OCI-LY1 (cell line): ENCODE data around the gene STX8.

Experiments
- H2AFZ ChIP-seq: fragments of 200-600 bp; sonication (generic), shearing (Covaris generic); 2 replicates; pipeline ENCODE4 v1.6.0; 2014; ENCODE audit warnings: antibody characterized with exemption, mild to moderate bottlenecking, low read length
- H3F3A ChIP-seq: fragments of 200-600 bp; sonication (generic), shearing (Covaris generic); 2 replicates; pipeline ENCODE4 v1.6.0; 2014; ENCODE audit warnings: mild to moderate bottlenecking, antibody characterized with exemption, low read length, moderate library complexity; ENCODE audit not compliant: insufficient read depth
- H3K27ac ChIP-seq: fragments of 200-600 bp; sonication (generic); 2 replicates; pipeline ENCODE4 v1.5.1; 2014; ENCODE audit warnings: low read length, mixed run types, mild to moderate bottlenecking, low read depth; ENCODE audit not compliant: poor library complexity, severe bottlenecking
- H3K27me3 ChIP-seq: fragments of 200-600 bp; sonication (generic); 2 replicates; pipeline ENCODE4 v1.6.0; 2014; ENCODE audit warnings: antibody characterized with exemption, mild to moderate bottlenecking, low read length, moderate library complexity; ENCODE audit not compliant: insufficient read depth
- H3K36me3 ChIP-seq: fragments of 200-600 bp; sonication (generic); 2 replicates; pipeline ENCODE4 v1.6.1; 2014; ENCODE audit warnings: mild to moderate bottlenecking, antibody characterized with exemption, low read length, moderate library complexity, mixed read lengths; ENCODE audit not compliant: insufficient read depth
- H3K4me1 ChIP-seq: fragments of 200-600 bp; sonication (generic); 2 replicates; pipeline ENCODE4 v1.5.1; 2014; ENCODE audit warnings: mild to moderate bottlenecking, low read length, moderate library complexity; ENCODE audit not compliant: insufficient read depth, severe bottlenecking
- H3K4me2 ChIP-seq: fragments of 200-600 bp; sonication (generic), shearing (Covaris generic); 2 replicates; pipeline ENCODE4 v1.6.1; 2014; ENCODE audit warnings: low read length
- H3K4me3 ChIP-seq: fragments of 200-600 bp; sonication (generic); 2 replicates; pipeline ENCODE4 v1.5.1; 2014; ENCODE audit warnings: low read length, low read depth, mild to moderate bottlenecking, mixed read lengths; ENCODE audit not compliant: poor library complexity, severe bottlenecking
- H3K79me2 ChIP-seq: fragments of 200-600 bp; shearing (Covaris generic); 2 replicates; pipeline ENCODE4 v1.6.1; 2016; ENCODE audit warnings: mixed run types, low read length, mixed read lengths; ENCODE audit not compliant: insufficient read depth
- H3K9ac ChIP-seq: fragments of 200-600 bp; sonication (generic), shearing (Covaris generic); 2 replicates; pipeline ENCODE4 v1.6.1; 2014; ENCODE audit warnings: mild to moderate bottlenecking, low read length, mixed read lengths
- H3K9me2 ChIP-seq: fragments of 200-600 bp; sonication (generic), shearing (Covaris generic); 2 replicates; pipeline ENCODE4 v1.6.1; 2014; ENCODE audit warnings: low read depth, mild to moderate bottlenecking, low read length, mixed read lengths
- H3K9me3 ChIP-seq: fragments of 200-600 bp; shearing (Covaris generic); 2 replicates; pipeline ENCODE4 v1.6.1; 2014; ENCODE audit warnings: low read length, mixed read lengths
- H4K20me1 ChIP-seq: fragments of 200-600 bp; sonication (generic), shearing (Covaris generic); 2 replicates; pipeline ENCODE4 v1.6.0; 2016; ENCODE audit warnings: mild to moderate bottlenecking, low read length; ENCODE audit not compliant: insufficient read depth
- CTCF ChIP-seq: fragments of 200-600 bp; sonication (generic), shearing (Covaris generic); IDR thresholded peaks from 2 replicates; pipeline ENCODE4 v1.5.1; 2017; ENCODE audit warnings: mild to moderate bottlenecking, antibody characterized with exemption, low read length, moderate library complexity, mixed read lengths
- EZH2 ChIP-seq: fragments of 200-600 bp; sonication (generic), shearing (Covaris generic); IDR thresholded peaks from 2 replicates; pipeline ENCODE4 v1.8.0; 2017; ENCODE audit warnings: borderline replicate concordance, mixed run types, mild to moderate bottlenecking, antibody characterized with exemption, low read length, moderate library complexity, mixed read lengths

STX8 gene

GRCh38 chr17:9294661-9295210 lies 280.9 kb downstream of the STX8 start:
- Histone ChIP-seq H3K79me2 (no peaks in the 10 kb centered on the region), H3K9me2 (no peaks in the 10 kb centered on the region), H3K27me3 (no peaks in the 10 kb centered on the region), H3K4me3 (no peak overlapping the region), H3K4me2 (no peak overlapping the region), H3K9ac (no peak overlapping the region), H3K4me1 (no peaks in the 10 kb centered on the region), H4K20me1 (no peaks in the 10 kb centered on the region), H3F3A (no peaks in the 10 kb centered on the region), H3K9me3 (no peaks in the 10 kb centered on the region), H3K36me3 (no peaks in the 10 kb centered on the region), H2AFZ (no peak overlapping the region), H3K27ac (no peak overlapping the region)
- no peak for TF ChIP-seq EZH2
- no peak for TF ChIP-seq CTCF

GRCh38 chr17:9292561-9292941 lies 283.1 kb downstream of the STX8 start:
- Histone ChIP-seq H3K9me2 (no peaks in the 10 kb centered on the region), H3K79me2 (no peaks in the 10 kb centered on the region), H2AFZ (no peak overlapping the region), H3K4me1 (no peaks in the 10 kb centered on the region), H3K4me3 (no peak overlapping the region), H3K9me3 (no peaks in the 10 kb centered on the region), H3K27ac (no peak overlapping the region), H3K27me3 (no peaks in the 10 kb centered on the region), H3K4me2 (no peak overlapping the region), H3K9ac (no peak overlapping the region), H4K20me1 (no peaks in the 10 kb centered on the region), H3K36me3 (no peaks in the 10 kb centered on the region), H3F3A (no peaks in the 10 kb centered on the region)
- TF ChIP-seq CTCF: no peak
- TF ChIP-seq EZH2: no peak

DNA sequence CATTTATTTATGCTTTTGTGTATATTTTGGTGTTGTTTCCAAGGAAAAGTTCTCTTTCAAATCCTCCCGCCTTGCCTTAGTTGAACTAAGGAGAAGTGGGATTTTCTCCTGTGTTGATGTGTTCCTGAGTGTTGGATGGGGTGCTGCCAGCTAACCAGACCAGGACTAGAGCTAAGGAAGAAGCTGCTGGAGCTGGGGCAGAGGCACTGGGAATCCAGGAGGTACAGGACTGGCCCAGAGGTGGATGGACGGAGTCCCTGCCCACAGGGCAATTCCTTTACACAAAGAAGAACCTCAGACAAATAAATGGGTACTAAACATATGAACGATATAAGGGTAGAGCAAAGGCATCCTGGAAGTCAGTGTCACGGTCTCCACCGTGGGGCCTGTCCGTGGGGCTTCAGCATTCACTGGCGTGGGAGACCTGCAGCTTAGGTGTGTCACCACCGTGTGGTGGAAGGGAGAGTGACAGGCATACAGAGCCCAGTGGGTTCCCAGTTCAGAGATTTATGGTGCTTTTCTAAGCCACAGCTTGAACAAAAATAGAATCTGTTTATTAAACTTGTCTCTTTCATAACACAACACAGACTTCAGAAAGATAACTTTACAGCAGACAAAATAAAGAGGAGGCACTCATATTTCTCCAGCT lies 283.6 kb downstream of the STX8 start:
- Histone ChIP-seq H3F3A (no peaks in the 10 kb centered on the region), H3K27ac (no peak overlapping the region), H3K9me3 (no peaks in the 10 kb centered on the region), H3K36me3 (no peaks in the 10 kb centered on the region), H3K9me2 (no peaks in the 10 kb centered on the region), H3K27me3 (no peaks in the 10 kb centered on the region), H3K4me3 (no peak overlapping the region), H3K79me2 (no peaks in the 10 kb centered on the region), H3K4me1 (no peaks in the 10 kb centered on the region), H3K4me2 (no peak overlapping the region), H4K20me1 (no peaks in the 10 kb centered on the region), H2AFZ (no peak overlapping the region), H3K9ac (no peak overlapping the region)
- TF ChIP-seq EZH2 (no peak), CTCF (peak; percentile 68)
